ENCODE results near the gene TEX14.
"Not testable (repeated sequence)": the region's sequence is repeated elsewhere in the genome, so short reads cannot be mapped to it uniquely, and the experiment has no call there.

Gene TEX14

DNA sequence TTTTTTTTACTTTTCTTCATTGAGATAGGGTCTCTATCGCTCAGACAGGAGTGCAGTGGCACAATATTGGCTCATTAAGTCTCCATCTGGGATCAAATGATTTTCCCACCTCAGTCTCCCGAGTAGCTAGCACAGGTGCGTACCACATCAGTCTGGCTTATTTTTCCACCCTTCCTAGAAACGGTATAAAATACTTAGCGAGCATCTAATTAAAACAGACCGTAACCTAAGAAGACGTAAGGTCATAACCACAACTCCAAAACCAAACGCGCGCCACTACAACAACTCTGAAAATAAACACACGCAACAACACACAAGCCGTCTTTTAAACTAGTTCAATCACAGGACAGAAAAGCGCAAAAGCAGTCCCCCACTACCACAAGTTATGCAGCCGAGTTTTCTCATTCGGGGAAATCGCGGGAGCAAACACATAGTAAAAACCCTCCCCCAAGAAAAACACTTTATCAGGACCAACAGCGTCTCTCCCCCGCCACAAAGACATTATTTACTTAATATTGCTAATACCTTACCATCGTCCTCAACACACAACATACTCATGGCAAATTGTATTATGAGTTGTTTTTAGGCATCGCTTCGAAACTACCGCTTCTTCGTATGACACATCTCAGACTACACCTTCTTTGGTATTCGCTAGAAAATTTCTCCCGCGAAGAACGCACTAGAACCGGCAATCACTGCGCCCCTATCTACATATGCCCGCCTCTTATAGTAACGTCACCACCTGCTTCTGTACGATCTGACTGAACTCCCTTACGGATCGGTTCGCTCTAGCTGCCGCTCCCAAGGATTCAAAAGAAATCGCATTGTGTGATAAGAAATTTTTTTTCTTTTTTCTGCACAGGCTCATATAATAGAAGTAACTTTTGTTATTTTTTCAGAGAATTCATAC is 32.8 kb downstream of the TEX14 start:
- DNase-seq (ENCODE audit: low read depth) = peak; percentile 97

- not testable (repeated sequence) for DNase-seq (ENCODE audit: low read depth)
These were observed 33.7 kb downstream of the TEX14 start for GRCh38 chr17:58657962-58658803.

DNA sequence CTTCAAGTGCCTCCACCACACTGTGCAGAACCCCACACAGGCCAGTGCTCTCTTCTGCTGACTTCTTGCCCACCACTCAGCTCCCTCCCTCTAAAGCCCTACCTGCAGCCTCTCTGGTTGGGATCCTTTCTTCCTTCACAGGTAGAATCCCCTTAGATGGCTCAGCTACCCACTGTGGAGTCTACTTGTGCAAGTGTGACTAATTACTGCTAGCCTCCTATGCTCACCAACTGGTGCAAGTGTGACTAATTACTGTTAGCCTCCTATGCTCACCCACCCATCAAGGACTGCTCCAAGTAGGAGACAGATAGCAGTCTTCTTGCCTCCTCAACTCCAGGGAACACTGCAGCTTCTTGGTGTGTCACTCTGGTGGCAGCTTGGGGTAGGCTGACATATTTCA is 43.6 kb downstream of the TEX14 start:
- DNase-seq (ENCODE audit: low read depth) = no peak

DNA sequence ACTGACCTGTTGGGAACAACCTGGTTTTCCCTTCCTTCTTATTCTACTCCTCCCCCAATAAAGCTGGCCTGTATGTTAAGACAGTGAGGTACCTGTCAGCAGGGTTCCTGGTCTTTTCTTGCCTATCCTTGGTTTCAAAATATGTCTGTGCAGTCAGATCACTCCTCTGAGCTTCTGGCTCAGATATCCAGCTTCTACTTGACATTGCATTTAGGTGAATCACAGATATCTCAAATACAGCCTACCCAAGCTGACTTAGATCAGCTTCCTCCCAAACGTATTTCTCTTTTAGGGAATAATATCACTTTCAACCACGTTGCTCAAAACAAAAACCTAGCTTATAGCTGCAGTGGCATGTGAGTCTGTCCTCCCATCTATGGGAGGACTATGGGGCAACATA is 48.7 kb downstream of the TEX14 start:
- peak; percentile 19 for DNase-seq (ENCODE audit: low read depth)

- DNase-seq (ENCODE audit: low read depth) = no peak
These were observed 49.9 kb downstream of the TEX14 start for GRCh38 chr17:58641887-58642311.

GRCh38 chr17:58640202-58640601 is 51.6 kb downstream of the TEX14 start:
- DNase-seq (ENCODE audit: low read depth) = no peak

DNA sequence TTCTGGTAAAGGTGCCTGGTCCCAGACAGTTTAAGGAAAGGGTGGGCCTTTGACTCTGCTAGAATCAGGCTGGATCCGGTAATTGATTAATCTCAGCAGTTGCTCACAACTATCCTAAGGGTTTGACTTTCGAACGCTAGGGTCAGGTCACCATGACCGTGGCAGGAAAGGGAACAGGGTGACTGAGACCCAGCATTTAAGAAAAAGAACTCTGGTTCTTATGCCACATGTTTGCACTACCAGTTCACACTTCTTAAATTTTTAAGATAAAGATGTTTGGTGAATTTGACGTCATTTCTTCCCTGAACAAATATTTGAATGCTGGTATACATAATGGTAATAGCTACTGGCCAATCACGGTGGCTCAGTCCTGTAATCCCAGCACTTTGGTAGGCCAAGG is 52.2 kb downstream of the TEX14 start:
- no peak for DNase-seq (ENCODE audit: low read depth)

DNA sequence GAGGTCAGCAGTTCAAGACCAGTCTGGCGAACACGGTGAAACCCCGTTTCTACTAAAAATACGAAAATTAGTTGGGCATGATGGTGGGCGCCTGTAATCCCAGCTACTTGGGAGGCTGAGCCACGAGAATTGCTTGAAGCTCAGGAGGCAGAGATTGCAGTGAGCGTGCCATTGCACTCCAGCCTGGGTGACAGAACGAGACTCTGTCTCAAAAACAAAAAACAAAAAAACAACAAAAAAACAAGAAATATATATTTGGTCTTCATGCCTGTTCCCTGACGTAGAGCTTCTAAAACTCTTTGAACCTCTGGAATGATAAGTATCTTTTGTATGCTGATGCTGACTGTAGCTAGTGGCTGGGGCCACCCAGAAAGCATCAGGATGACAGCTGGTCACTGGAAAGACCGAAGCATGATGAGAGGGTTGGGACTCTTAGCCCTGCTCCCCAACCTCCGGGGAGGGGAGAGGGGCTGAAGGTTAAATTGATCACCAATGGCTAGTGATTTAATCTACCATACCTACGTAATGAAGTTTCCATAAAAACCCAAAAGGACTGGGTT is 54.8 kb downstream of the TEX14 start:
- no peak for DNase-seq (ENCODE audit: low read depth)

DNA sequence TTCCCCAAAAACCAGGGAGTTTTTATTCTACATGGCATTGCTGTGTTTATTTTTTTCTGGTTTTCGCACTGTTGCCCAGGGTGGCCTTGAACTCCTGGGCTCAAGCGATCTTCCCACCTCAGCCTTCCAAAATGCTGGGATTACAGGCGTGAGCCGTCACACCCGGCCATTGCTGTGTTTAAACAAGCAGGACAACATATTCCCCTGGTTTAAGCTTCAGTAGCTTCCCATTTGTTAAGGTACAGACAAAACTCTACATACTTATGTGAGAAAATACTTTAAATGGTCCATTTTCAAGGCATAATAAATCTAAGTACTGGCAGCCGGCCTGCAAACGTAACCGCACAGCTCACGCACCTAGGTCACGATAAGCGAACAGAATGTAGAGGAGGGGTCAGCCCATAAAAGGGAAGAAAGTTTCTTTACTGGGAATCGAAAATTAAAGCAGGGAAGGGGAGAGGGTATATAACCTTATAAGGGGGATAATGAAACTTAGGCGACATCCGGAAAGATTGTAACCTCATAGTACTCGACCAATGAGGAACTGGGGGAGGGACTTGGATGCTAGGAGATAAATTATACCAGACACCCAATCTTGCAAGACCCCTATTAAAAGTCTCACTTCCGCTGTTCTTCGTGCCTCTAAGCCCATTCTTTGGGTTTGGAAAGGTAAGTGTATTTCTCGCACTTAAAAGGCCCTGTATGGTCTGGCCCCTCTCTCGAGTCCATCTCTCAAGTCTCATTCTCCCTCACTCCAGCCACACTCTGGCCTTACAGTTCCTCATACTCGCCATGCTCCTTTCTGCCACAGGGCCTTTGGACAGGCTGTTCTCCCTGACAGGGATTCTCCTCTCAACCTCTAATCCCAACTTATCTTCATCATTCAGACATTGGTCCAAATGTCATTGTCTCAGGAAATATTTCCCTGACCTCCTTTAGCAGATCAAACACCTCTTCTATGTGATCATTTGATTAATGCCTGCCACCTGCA is 59.2 kb downstream of the TEX14 start:
- DNase-seq (ENCODE audit: low read depth) = no peak

- DNase-seq (ENCODE audit: low read depth) = peak; percentile 99
These were observed 60.1 kb downstream of the TEX14 start for GRCh38 chr17:58631523-58632323.

DNA sequence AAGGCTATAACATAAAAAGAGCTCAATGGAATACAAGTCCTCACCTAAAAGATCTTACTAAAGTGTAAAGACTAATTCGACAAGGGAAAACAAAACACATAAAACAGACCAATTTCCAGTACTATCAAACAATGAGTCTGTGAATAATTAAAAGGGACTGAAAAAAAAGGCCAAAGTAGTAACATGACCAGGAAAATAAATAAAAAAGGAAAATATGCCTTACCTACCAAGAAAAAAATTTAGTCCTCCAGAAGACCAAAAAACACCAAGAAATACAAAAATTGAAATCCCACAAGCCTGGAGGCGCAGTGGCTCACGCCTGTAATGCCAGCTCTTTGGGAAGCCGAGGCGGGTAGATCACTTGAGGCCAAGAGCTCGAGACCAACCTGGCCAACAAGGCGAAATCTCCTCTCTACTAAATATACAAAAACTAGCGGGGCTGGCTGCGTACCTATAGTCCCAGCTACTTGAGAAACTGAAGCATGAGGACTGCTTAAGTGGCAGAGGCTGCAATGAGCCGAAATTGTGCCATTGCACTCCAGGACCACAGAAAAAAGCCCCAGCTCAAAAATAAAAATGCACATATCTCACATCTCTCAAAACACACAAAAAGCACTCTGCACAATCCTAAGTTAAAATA is 60.8 kb downstream of the TEX14 start:
- DNase-seq (ENCODE audit: low read depth) = no peak

GRCh38 chr17:58626905-58627304 is 64.9 kb downstream of the TEX14 start:
- DNase-seq (ENCODE audit: low read depth) = no peak

- no peak for DNase-seq (ENCODE audit: low read depth)
These were observed 67.1 kb downstream of the TEX14 start for GRCh38 chr17:58624751-58625150.

- no peak for DNase-seq (ENCODE audit: low read depth)
These were observed 70.7 kb downstream of the TEX14 start for GRCh38 chr17:58621174-58621573.

DNA sequence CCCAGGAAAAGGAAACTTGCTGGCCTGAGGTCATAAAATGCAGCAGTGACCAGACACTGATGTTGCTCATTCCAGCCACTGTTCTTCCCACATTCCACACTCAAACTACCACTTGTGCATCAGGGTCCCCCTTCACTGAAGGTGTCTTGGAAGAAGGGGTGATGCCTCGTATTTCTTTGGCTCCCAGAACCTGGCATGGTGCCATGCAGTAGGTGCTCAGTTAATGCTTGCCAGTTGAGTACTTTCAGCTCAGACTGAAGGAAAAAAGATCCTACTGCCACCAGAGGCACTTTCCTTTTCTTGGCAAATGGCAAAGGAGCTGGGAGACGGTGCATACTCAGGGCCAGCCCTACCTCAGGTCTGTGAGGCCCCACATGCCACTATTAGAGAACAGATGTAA is 73.5 kb downstream of the TEX14 start:
- DNase-seq (ENCODE audit: low read depth) = no peak

DNA sequence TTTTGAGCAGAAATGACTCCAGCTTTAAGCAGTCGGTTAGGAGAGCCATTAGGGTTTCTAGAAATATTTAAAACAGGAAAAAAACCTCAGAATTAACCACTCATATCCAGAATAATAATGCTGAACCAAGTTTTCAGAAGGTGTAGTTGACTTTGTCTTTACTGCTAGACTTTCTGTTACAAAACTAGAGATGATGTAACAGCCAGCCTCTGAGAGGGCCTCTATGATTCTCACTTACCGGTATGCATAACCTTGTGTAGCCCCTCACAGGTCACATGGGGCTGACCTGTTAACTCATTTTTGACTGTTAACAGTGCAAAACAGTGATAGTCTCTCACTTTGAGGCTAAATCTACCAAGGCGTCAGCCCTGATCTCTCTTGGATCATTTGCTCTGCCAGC is 74.3 kb downstream of the TEX14 start:
- DNase-seq (ENCODE audit: low read depth) = no peak

DNA sequence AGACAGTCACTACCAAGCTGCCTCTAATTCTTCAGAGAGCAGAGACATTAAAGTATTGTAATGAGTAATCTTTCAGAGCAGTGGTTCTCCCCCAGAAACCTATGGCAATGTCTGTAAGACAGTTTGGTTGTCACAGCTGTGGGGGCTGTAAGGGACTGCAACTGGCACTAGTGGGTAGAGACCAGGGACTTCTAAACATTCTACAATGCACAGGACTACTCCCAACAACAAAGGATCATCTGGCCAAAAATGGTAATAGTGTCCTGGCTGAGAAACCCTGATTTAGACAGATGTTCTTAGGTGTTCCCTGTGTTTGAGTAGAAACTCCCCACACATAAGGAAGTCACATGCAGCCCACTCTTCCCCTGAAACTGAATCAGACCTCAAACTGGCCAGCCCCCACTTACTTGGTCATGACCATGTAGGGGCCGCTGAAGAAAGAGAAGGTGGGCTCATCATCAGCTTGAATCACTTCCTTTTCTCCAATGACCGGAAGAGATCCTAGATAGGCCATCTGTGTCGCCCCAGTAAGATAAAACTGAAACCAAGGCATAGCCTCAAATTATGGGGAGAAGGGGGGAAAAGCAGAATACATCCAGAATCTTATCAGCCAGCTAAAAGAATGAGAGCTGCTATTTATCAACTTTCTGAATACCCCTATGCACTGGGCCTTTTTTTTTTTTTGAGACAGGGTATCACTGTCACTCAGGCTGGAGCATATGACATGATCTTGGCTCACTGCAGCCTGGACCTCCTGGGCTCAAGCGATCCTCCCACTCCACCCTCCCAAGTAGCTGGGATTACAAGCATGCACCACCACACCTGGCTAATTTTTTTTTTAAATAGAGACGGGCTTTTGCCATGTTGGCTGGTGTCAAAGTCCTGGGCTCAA is 75.8 kb downstream of the TEX14 start:
- DNase-seq (ENCODE audit: low read depth) = no peak

- no peak for DNase-seq (ENCODE audit: low read depth)
These were observed 76.9 kb downstream of the TEX14 start for GRCh38 chr17:58614859-58615459.

DNA sequence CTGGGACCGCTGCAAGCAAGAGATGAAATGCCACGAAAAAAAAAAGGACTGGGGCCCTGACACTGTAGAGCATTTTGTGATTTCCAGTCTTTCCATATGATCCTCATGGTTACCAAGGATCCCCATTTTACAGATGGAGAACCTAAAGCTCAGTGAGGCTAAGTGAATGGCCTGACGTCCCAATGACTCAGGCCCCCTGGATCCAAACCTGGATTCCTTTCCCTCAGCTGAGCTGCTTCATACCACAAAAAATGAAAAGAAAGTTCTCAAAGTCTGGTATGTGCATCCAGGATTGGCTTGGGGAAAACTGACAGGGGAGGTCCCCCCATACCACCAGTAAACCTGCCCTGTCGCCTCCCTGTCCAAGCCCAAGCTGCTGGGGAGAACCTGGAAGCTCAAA is 80.5 kb downstream of the TEX14 start:
- DNase-seq (ENCODE audit: low read depth) = no peak

Data from fibroblast of gingiva (primary cell).